Suppressor macrophage treated with lipopolysaccharide for 4 hours (primary cell): ENCODE data around the gene ILDR2.

Experiments
- DNase-seq: peaks from one replicate; pipeline ENCODE4 v3.0.0-alpha.2; 2020

The ILDR2 gene

GRCh38 chr1:166920561-166921475, 54.5 kb downstream of the ILDR2 start:
- peak; percentile 14 for DNase-seq

- DNase-seq: no peak
These were observed 56.4 kb downstream of the ILDR2 start for GRCh38 chr1:166918956-166919316.

- DNase-seq: no peak
These were observed 57.0 kb downstream of the ILDR2 start for GRCh38 chr1:166918088-166918955.

GRCh38 chr1:166915941-166916340, 59.4 kb downstream of the ILDR2 start:
- no peak for DNase-seq

- no peak for DNase-seq
These were observed 60.3 kb downstream of the ILDR2 start for GRCh38 chr1:166915042-166915441.

GRCh38 chr1:166914111-166914510, 61.2 kb downstream of the ILDR2 start:
- DNase-seq: no peak

GRCh38 chr1:166911624-166912023, 63.7 kb downstream of the ILDR2 start:
- no peak for DNase-seq

GRCh38 chr1:166910396-166910994, 64.8 kb downstream of the ILDR2 start:
- DNase-seq: peak; percentile 76

GRCh38 chr1:166908942-166909341, 66.4 kb downstream of the ILDR2 start:
- DNase-seq: peak; percentile 23

GRCh38 chr1:166907763-166908162, 67.6 kb downstream of the ILDR2 start:
- DNase-seq: peak; percentile 39

GRCh38 chr1:166907051-166907450, 68.3 kb downstream of the ILDR2 start:
- no peak for DNase-seq

- no peak for DNase-seq
These were observed 68.7 kb downstream of the ILDR2 start for GRCh38 chr1:166906647-166907046.

- DNase-seq: no peak
These were observed 69.4 kb downstream of the ILDR2 start for GRCh38 chr1:166905900-166906299.

- DNase-seq: no peak
These were observed 70.2 kb downstream of the ILDR2 start for GRCh38 chr1:166905136-166905535.

GRCh38 chr1:166903232-166903631, 72.1 kb downstream of the ILDR2 start:
- peak; percentile 86 for DNase-seq

- peak; percentile 89 for DNase-seq
These were observed 73.1 kb downstream of the ILDR2 start for GRCh38 chr1:166902279-166902678.

GRCh38 chr1:166900987-166901386, 74.4 kb downstream of the ILDR2 start:
- DNase-seq: no peak

GRCh38 chr1:166899769-166900168, 75.6 kb downstream of the ILDR2 start:
- no peak for DNase-seq

- no peak for DNase-seq
These were observed 79.6 kb downstream of the ILDR2 start for GRCh38 chr1:166895766-166896165.

- DNase-seq: no peak
These were observed 85.6 kb downstream of the ILDR2 start for GRCh38 chr1:166889776-166890175.

- no peak for DNase-seq
These were observed 86.8 kb downstream of the ILDR2 start for GRCh38 chr1:166888373-166889111.

GRCh38 chr1:166884971-166885370, 90.4 kb downstream of the ILDR2 start:
- no peak for DNase-seq
